Breast epithelium (tissue), 3 donors: ENCODE results near the gene ZNF614.

Experiments
- POLR2AphosphoS5 ChIP-seq, 3 donors: sonication (generic); formaldehyde crosslinking; IDR thresholded peaks; one replicate each; pipeline ENCODE4 v1.6.1; 2017; ENCODE audit warnings: antibody characterized with exemption in 3 of 3
- TF ChIP-seq, protein P1 (sequence below), 3 donors: fragments of 450-650 bp; IDR thresholded peaks; one replicate each; pipeline ENCODE4 v1.5.1; 2016 to 2017; ENCODE audit warnings: antibody characterized with exemption in 3 of 3, mild to moderate bottlenecking in 3 of 3, moderate library complexity in 3 of 3

DNA sequence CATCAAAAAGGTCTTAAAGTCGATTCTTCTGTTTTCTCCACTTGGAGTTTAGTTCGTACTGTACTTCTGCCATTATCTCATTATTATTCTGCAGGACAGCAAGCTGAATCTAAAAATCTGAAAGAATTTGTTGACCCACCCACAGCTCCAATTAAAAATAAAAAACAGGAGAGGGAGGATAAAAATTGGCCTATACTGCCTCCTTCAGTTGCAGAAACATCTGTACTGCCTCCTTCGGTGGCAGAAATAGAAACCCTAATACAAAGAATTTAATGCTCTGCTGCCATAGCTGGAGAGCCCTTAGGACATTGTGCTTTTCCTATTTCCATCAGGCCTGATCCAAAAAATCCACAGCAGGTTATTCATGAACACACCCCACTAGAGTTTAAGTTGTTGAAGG lies 51.3 kb downstream of the ZNF614 start:
- no peak for TF ChIP-seq POLR2AphosphoS5 (IDR thresholded peaks at IDR 0.05)
- TF ChIP-seq, protein P1, sequence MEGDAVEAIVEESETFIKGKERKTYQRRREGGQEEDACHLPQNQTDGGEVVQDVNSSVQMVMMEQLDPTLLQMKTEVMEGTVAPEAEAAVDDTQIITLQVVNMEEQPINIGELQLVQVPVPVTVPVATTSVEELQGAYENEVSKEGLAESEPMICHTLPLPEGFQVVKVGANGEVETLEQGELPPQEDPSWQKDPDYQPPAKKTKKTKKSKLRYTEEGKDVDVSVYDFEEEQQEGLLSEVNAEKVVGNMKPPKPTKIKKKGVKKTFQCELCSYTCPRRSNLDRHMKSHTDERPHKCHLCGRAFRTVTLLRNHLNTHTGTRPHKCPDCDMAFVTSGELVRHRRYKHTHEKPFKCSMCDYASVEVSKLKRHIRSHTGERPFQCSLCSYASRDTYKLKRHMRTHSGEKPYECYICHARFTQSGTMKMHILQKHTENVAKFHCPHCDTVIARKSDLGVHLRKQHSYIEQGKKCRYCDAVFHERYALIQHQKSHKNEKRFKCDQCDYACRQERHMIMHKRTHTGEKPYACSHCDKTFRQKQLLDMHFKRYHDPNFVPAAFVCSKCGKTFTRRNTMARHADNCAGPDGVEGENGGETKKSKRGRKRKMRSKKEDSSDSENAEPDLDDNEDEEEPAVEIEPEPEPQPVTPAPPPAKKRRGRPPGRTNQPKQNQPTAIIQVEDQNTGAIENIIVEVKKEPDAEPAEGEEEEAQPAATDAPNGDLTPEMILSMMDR (IDR thresholded peaks at IDR 0.05) = no peak
